A673 (cell line): ENCODE measurements around the gene STARD5. TPM values are rescaled to one million over a fixed set of nuclear protein-coding genes. Genes with fewer than 3 reads are reported as not detected.

ENCODE experiments used
- BruUV-seq: library from RNA; stranded (reverse); fragments of 400-500 nt; replicated peaks from 2 replicates; lab custom pipeline; 2021; lab: Mats Ljungman, UMichigan
- CTCF ChIA-PET: fragments of 300-600 bp; sonication (Branson Sonifier 250); formaldehyde crosslinking; loops from one replicate; lab custom pipeline; 2022; ENCODE audit warnings: antibody characterized with exemption; lab: Charles Lee
- POLR2A ChIA-PET: fragments of 300-600 bp; sonication (Branson Sonifier 250); formaldehyde crosslinking; loops from one replicate; lab custom pipeline; 2022; ENCODE audit warnings: antibody characterized with exemption; ENCODE audit not compliant: low non-redundant PET; lab: Charles Lee
- DNase-seq: peaks from one replicate; pipeline ENCODE4 v3.0.0-alpha.2; 2015; ENCODE audit warnings: low spot score
- H3K27ac ChIP-seq: fragments of 200-600 bp; sonication (generic); 2 replicates; pipeline ENCODE4 v1.5.1; 2016; ENCODE audit warnings: mixed run types, low read depth, mild to moderate bottlenecking, mixed read lengths, antibody characterized with exemption, low read length; ENCODE audit not compliant: poor library complexity, severe bottlenecking
- H3K27me3 ChIP-seq: fragments of 200-600 bp; sonication (generic); replicated peaks from 2 replicates; pipeline ENCODE4 v1.6.1; 2017; ENCODE audit warnings: mixed run types, low read depth, mild to moderate bottlenecking, mixed read lengths, antibody characterized with exemption, low read length; ENCODE audit not compliant: insufficient read depth, poor library complexity
- H3K36me3 ChIP-seq: fragments of 200-600 bp; sonication (generic); 2 replicates; pipeline ENCODE4 v1.6.1; 2016; ENCODE audit warnings: mixed run types, mild to moderate bottlenecking, mixed read lengths, antibody characterized with exemption, low read length; ENCODE audit not compliant: insufficient read depth, poor library complexity, severe bottlenecking
- H3K4me1 ChIP-seq: fragments of 200-600 bp; sonication (generic); 2 replicates; pipeline ENCODE4 v1.6.1; 2017; ENCODE audit warnings: mixed run types, mild to moderate bottlenecking, mixed read lengths, antibody characterized with exemption, low read length; ENCODE audit not compliant: insufficient read depth, poor library complexity, severe bottlenecking
- H3K4me3 ChIP-seq: fragments of 200-600 bp; sonication (generic); 2 replicates; pipeline ENCODE4 v1.5.1; 2016; ENCODE audit warnings: low read depth, mixed run types, mild to moderate bottlenecking, mixed read lengths, low read length; ENCODE audit not compliant: poor library complexity, severe bottlenecking
- H3K9me3 ChIP-seq: fragments of 200-600 bp; sonication (generic); 2 replicates; pipeline ENCODE4 v1.6.1; 2016; ENCODE audit warnings: mixed run types, low read depth, mild to moderate bottlenecking, mixed read lengths, antibody characterized with exemption, low read length; ENCODE audit not compliant: poor library complexity, severe bottlenecking
- EZH2 ChIP-seq: fragments of 200-600 bp; sonication (generic); IDR thresholded peaks from 2 replicates; pipeline ENCODE4 v1.6.1; 2017; ENCODE audit warnings: borderline replicate concordance, low read depth, mild to moderate bottlenecking, mixed read lengths, antibody characterized with exemption, low read length; ENCODE audit not compliant: poor library complexity, severe bottlenecking
- intact Hi-C: fragments of 100-400 bp; cut with micrococcal nuclease; formaldehyde crosslinking; loops from one replicate; pipeline ENCODE4 v1.10.0; 2022; ENCODE audit not compliant: unreplicated experiment
- total RNA-seq: library from RNA; stranded (reverse); gene quantifications from 2 replicates; pipeline ENCODE4 v1.2.3, GENCODE V29; 2021
- TF ChIP-seq, protein P1 (sequence below): fragments of 300-800, 200-600 bp; sonication (generic); conservative IDR thresholded peaks from 2 replicates; pipeline ENCODE4 v1.5.1; 2017; ENCODE audit warnings: low read depth, mild to moderate bottlenecking, antibody characterized with exemption, low read length, moderate library complexity, mixed read lengths

STARD5 gene
- total RNA-seq, 1 experiment from 2014 or later, result 0.54 TPM

GRCh38 chr15:81289910-81290309, 34.0 kb downstream of the STARD5 start:
- Histone ChIP-seq H3K27ac (no peak overlapping the region), H3K9me3 (no peaks in the 10 kb centered on the region), H3K36me3 (no peaks in the 10 kb centered on the region), H3K4me1 (no peaks in the 10 kb centered on the region), H3K27me3 (no peaks in the 10 kb centered on the region), H3K4me3 (no peak overlapping the region)
- intact Hi-C loops, result no loop called here
- ChIA-PET CTCF (no interaction called here), POLR2A (no interaction called here)
- BruUV-seq, result no TSS peak
- TF ChIP-seq, protein P1, sequence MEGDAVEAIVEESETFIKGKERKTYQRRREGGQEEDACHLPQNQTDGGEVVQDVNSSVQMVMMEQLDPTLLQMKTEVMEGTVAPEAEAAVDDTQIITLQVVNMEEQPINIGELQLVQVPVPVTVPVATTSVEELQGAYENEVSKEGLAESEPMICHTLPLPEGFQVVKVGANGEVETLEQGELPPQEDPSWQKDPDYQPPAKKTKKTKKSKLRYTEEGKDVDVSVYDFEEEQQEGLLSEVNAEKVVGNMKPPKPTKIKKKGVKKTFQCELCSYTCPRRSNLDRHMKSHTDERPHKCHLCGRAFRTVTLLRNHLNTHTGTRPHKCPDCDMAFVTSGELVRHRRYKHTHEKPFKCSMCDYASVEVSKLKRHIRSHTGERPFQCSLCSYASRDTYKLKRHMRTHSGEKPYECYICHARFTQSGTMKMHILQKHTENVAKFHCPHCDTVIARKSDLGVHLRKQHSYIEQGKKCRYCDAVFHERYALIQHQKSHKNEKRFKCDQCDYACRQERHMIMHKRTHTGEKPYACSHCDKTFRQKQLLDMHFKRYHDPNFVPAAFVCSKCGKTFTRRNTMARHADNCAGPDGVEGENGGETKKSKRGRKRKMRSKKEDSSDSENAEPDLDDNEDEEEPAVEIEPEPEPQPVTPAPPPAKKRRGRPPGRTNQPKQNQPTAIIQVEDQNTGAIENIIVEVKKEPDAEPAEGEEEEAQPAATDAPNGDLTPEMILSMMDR, result no peak
- no peak for TF ChIP-seq EZH2
- DNase-seq, result no peak

GRCh38 chr15:81288616-81289015, 35.3 kb downstream of the STARD5 start:
- H3K36me3 ChIP-seq, result no peaks in the 10 kb centered on the region
- intact Hi-C loops, result no loop called here
- ChIA-PET CTCF (no interaction called here), POLR2A (no interaction called here)
- no peak overlapping the region for H3K27ac ChIP-seq
- no peaks in the 10 kb centered on the region for H3K27me3 ChIP-seq
- no peak overlapping the region for H3K4me3 ChIP-seq
- H3K4me1 ChIP-seq, result no peaks in the 10 kb centered on the region
- BruUV-seq, result no TSS peak
- DNase-seq, result no peak
- TF ChIP-seq, protein P1, result no peak
- no peak for TF ChIP-seq EZH2
- no peaks in the 10 kb centered on the region for H3K9me3 ChIP-seq

GRCh38 chr15:81288040-81288439, 35.9 kb downstream of the STARD5 start:
- no peaks in the 10 kb centered on the region for H3K4me1 ChIP-seq
- TF ChIP-seq EZH2, result no peak
- TF ChIP-seq, protein P1, result no peak
- no peaks in the 10 kb centered on the region for H3K27me3 ChIP-seq
- no peaks in the 10 kb centered on the region for H3K9me3 ChIP-seq
- intact Hi-C loops, result no loop called here
- no peaks in the 10 kb centered on the region for H3K36me3 ChIP-seq
- H3K4me3 ChIP-seq, result no peak overlapping the region
- H3K27ac ChIP-seq, result no peak overlapping the region
- BruUV-seq, result no TSS peak
- no peak for DNase-seq
- POLR2A ChIA-PET, result no interaction called here
- CTCF ChIA-PET, result no interaction called here
